ENCODE results near the gene COL24A1.

DNA sequence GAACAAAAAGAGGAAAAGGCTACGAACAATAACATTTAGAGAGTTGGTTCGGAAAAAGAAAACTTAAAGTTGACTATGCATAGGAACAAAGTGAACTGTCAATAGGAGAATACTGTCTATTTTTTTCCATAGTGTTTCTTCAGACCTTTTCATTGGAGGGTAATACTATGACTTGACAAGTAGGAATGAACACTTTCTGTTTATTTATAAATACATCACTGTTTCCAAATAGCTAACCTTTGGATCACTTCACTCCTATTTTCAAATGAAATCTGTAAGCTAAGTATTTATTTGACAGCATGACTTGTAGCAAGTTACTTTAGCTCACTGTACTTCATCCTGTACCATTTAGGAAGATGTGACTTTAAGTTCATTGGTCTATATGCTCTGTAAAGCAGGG is 221.3 kb downstream of the COL24A1 start:
- TF ChIP-seq, protein P1, sequence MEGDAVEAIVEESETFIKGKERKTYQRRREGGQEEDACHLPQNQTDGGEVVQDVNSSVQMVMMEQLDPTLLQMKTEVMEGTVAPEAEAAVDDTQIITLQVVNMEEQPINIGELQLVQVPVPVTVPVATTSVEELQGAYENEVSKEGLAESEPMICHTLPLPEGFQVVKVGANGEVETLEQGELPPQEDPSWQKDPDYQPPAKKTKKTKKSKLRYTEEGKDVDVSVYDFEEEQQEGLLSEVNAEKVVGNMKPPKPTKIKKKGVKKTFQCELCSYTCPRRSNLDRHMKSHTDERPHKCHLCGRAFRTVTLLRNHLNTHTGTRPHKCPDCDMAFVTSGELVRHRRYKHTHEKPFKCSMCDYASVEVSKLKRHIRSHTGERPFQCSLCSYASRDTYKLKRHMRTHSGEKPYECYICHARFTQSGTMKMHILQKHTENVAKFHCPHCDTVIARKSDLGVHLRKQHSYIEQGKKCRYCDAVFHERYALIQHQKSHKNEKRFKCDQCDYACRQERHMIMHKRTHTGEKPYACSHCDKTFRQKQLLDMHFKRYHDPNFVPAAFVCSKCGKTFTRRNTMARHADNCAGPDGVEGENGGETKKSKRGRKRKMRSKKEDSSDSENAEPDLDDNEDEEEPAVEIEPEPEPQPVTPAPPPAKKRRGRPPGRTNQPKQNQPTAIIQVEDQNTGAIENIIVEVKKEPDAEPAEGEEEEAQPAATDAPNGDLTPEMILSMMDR (IDR thresholded peaks at IDR 0.05), result no peak
- no peak for TF ChIP-seq POLR2A (IDR thresholded peaks at IDR 0.05)

All from breast epithelium (tissue), 3 donors.